GM12875 (cell line): ENCODE results near the gene TRIP12.

Experiments used
- H3K4me3 ChIP-seq: one replicate; pipeline ENCODE4 v1.5.1; 2011; ENCODE audit warnings: low read depth, low read length, control low read depth
- CTCF ChIP-seq: IDR thresholded peaks from 2 replicates; pipeline ENCODE4 v1.5.1; 2011; ENCODE audit warnings: low read depth, mild to moderate bottlenecking, control low read depth, inconsistent platforms, low read length, moderate library complexity, borderline replicate concordance; ENCODE audit not compliant: insufficient read depth

Gene TRIP12

GRCh38 chr2:229873123-229873581 lies 48.7 kb downstream of the TRIP12 start:
- no peak for TF ChIP-seq CTCF
- H3K4me3 ChIP-seq = no peak overlapping the region

GRCh38 chr2:229870903-229871656 lies 50.7 kb downstream of the TRIP12 start:
- TF ChIP-seq CTCF = no peak
- no peak overlapping the region for H3K4me3 ChIP-seq

- no peak for TF ChIP-seq CTCF
- H3K4me3 ChIP-seq = no peak overlapping the region
These were observed 52.6 kb downstream of the TRIP12 start for GRCh38 chr2:229869226-229869625.

- no peak for TF ChIP-seq CTCF
- no peak overlapping the region for H3K4me3 ChIP-seq
These were observed 53.0 kb downstream of the TRIP12 start for GRCh38 chr2:229868794-229869193.

- no peak overlapping the region for H3K4me3 ChIP-seq
- TF ChIP-seq CTCF = no peak
These were observed 56.8 kb downstream of the TRIP12 start for GRCh38 chr2:229865033-229865432.

- TF ChIP-seq CTCF = no peak
- no peak overlapping the region for H3K4me3 ChIP-seq
These were observed 60.4 kb downstream of the TRIP12 start for GRCh38 chr2:229861431-229861830.

- H3K4me3 ChIP-seq = no peak overlapping the region
- TF ChIP-seq CTCF = no peak
These were observed 61.5 kb downstream of the TRIP12 start for GRCh38 chr2:229860334-229860733.
